Upper lobe of right lung (tissue), 1 donor: Measurements from ENCODE around the gene SVIL. TPM values are rescaled to one million over a fixed set of nuclear protein-coding genes. Genes with fewer than 3 reads are reported as not detected.

ENCODE experiments used
- ATAC-seq: fragments of 200-7000 bp; cut with Tn5 transposase; one replicate; pipeline ENCODE4 v1.9.1; 2020; ENCODE audit warnings: mild to moderate bottlenecking, moderate library complexity
- DNase-seq: peaks from one replicate; pipeline ENCODE4 v3.0.0-alpha.2; 2020
- H3K27ac ChIP-seq: fragments of 200-600 bp; one replicate; pipeline ENCODE4 v1.8.0; 2022
- H3K27me3 ChIP-seq: fragments of 200-600 bp; one replicate; pipeline ENCODE4 v1.8.0; 2022; ENCODE audit warnings: mild to moderate bottlenecking
- H3K36me3 ChIP-seq: fragments of 200-600 bp; one replicate; pipeline ENCODE4 v1.8.0; 2022
- H3K4me1 ChIP-seq: fragments of 200-600 bp; one replicate; pipeline ENCODE4 v1.8.0; 2022
- H3K4me3 ChIP-seq: fragments of 200-600 bp; one replicate; pipeline ENCODE4 v1.8.0; 2022; ENCODE audit warnings: mild to moderate bottlenecking
- H3K9me3 ChIP-seq: fragments of 200-600 bp; one replicate; pipeline ENCODE4 v1.8.0; 2022
- CTCF ChIP-seq: fragments of 200-600 bp; IDR thresholded peaks from one replicate; pipeline ENCODE4 v1.8.0; 2022; ENCODE audit warnings: antibody characterized with exemption
- intact Hi-C: fragments of 100-400 bp; cut with DNase I; formaldehyde crosslinking; loops from one replicate; pipeline ENCODE4 v1.11.0; 2022
- long read RNA-seq: library from polyadenylated mRNA; unstranded; transcript quantifications from one replicate; pipeline ENCODE4 v2.0.0, GENCODE V29; 2021
- total RNA-seq: library from RNA; stranded (reverse); fragmentation: NEBNext Ultra II Directional; extraction: Animal tissue kit (Norgen Biotek cat#: 25700); gene quantifications from one replicate; pipeline ENCODE4 v1.2.1, GENCODE V29; 2021
- donor health status: DM: no; HTN: yes; CAD: no; lungs with severe emphysema.

The SVIL gene
- 106 TPM for total RNA-seq
- long read RNA-seq, partial matches to known transcripts, result 36 of 79 reads
- long read RNA-seq, other reads (novel, unspliced or antisense), result 43 of 79 reads

GRCh38 chr10:29634764-29635625 is at the start of gene SVIL:
Gene SVIL, minus strand, starts transcription at chr10:29634971. Its CDS starts 79,913 bp downstream, at chr10:29555058.
- H3K4me1 ChIP-seq, result peaks cover 42% of the 10 kb centered on the region
- no peak within 1 kb of the TSS for H3K4me3 ChIP-seq
- no peak for TF ChIP-seq CTCF
- H3K27ac ChIP-seq, result peak within 1 kb of the TSS; percentile 47
- intact Hi-C loops, result no loop called here
- DNase-seq (peak; percentile 70), ATAC-seq (peak; percentile 80)
- H3K9me3 ChIP-seq, result no peaks in the 10 kb centered on the region
- H3K27me3 ChIP-seq, result no peaks in the 10 kb centered on the region
- H3K36me3 ChIP-seq, result no peaks in the 10 kb centered on the region

- intact Hi-C loops, result no loop called here
- no peaks in the 10 kb centered on the region for H3K9me3 ChIP-seq
- H3K27me3 ChIP-seq, result no peaks in the 10 kb centered on the region
- H3K4me1 ChIP-seq, result peaks cover 12% of the 10 kb centered on the region
- DNase-seq (peak; percentile 77), ATAC-seq (peak; percentile 96)
- H3K36me3 ChIP-seq, result peaks cover 16% of the 10 kb centered on the region
- no peak overlapping the region for H3K4me3 ChIP-seq
- no peak for TF ChIP-seq CTCF
- H3K27ac ChIP-seq, result peak overlapping the region; percentile 42
Measured at GRCh38 chr10:29681676-29682448, 47.1 kb upstream of the SVIL start.

- Histone ChIP-seq H3K9me3 (no peaks in the 10 kb centered on the region), H3K4me3 (no peak overlapping the region), H3K4me1 (peaks cover 12% of the 10 kb centered on the region), H3K27me3 (no peaks in the 10 kb centered on the region), H3K27ac (no peak overlapping the region), H3K36me3 (peaks cover 12% of the 10 kb centered on the region)
- intact Hi-C loops, result no loop called here
- ATAC-seq, result no peak
- TF ChIP-seq CTCF, result no peak
- DNase-seq, result no peak
Measured at GRCh38 chr10:29680091-29680490, 45.3 kb upstream of the SVIL start.

GRCh38 chr10:29676732-29677131 is 42.0 kb upstream of the SVIL start:
- ATAC-seq, result no peak
- Histone ChIP-seq H3K9me3 (no peaks in the 10 kb centered on the region), H3K4me1 (peaks cover 5% of the 10 kb centered on the region), H3K36me3 (no peaks in the 10 kb centered on the region), H3K27ac (no peak overlapping the region), H3K27me3 (no peaks in the 10 kb centered on the region), H3K4me3 (no peak overlapping the region)
- intact Hi-C loops, result no loop called here
- DNase-seq, result no peak
- no peak for TF ChIP-seq CTCF

- no peak for TF ChIP-seq CTCF
- no peak for DNase-seq
- intact Hi-C loops, result no loop called here
Measured at GRCh38 chr10:29675984-29676383, 41.2 kb upstream of the SVIL start.

More at GRCh38 chr10:29675984-29676383, 41.2 kb upstream of the SVIL start:
- Histone ChIP-seq H3K27me3 (no peaks in the 10 kb centered on the region), H3K4me1 (peaks cover 4% of the 10 kb centered on the region), H3K27ac (no peak overlapping the region), H3K4me3 (no peak overlapping the region), H3K36me3 (no peaks in the 10 kb centered on the region), H3K9me3 (no peaks in the 10 kb centered on the region)
- ATAC-seq, result no peak
